Right lobe of liver (tissue), 6 donors: ENCODE data around the gene APOBEC3B. TPM values are rescaled to one million over a fixed set of nuclear protein-coding genes. Genes with fewer than 3 reads are reported as not detected.
"Not testable (repeated sequence)": the region's sequence is repeated elsewhere in the genome, so short reads cannot be mapped to it uniquely, and the experiment has no call there.

Experiments used
- ATAC-seq, 4 donors: fragments of 200-7000 bp; cut with Tn5 transposase; one replicate each; pipeline ENCODE4 v1.9.1; 2020; ENCODE audit warnings: mild to moderate bottlenecking in 4 of 4, moderate library complexity in 4 of 4
- DNase-seq, 3 donors: peaks; one replicate each; pipeline ENCODE4 v3.0.0-alpha.2; 2020
- H3K27ac ChIP-seq, 3 donors: fragments of 200-600 bp; one replicate each; pipeline ENCODE4 v1.8.0; 2022
- H3K27me3 ChIP-seq, 2 donors: fragments of 200-600 bp; one replicate each; pipeline ENCODE4 v1.8.0; 2022
- H3K36me3 ChIP-seq, 4 donors: fragments of 200-600 bp; sonication (generic) in 1 of 4; one replicate each; pipeline versions ENCODE4 v1.5.1 to v1.8.0; 2017 to 2022; ENCODE audit warnings: control low read depth in 1 of 4
- H3K4me1 ChIP-seq, 4 donors: fragments of 200-600 bp; sonication (generic) in 1 of 4; one replicate each; pipeline versions ENCODE4 v1.5.1 to v1.8.0; 2017 to 2022; ENCODE audit warnings: control low read depth in 1 of 4
- H3K4me3 ChIP-seq, 3 donors: fragments of 200-600 bp; one replicate each; pipeline ENCODE4 v1.8.0; 2022
- H3K9me3 ChIP-seq, 4 donors: fragments of 200-600 bp; sonication (generic) in 1 of 4; one replicate each; pipeline versions ENCODE4 v1.5.1 to v1.8.0; 2017 to 2022; ENCODE audit warnings: control low read depth in 1 of 4
- POLR2A ChIP-seq: fragments of 450-650 bp; IDR thresholded peaks from one replicate; pipeline ENCODE4 v1.6.1; 2017; ENCODE audit warnings: antibody characterized with exemption, mild to moderate bottlenecking
- WGBS: methylation state at CpG from one replicate; pipeline ENCODE4 v1.1.6; 2018; ENCODE audit warnings: low coverage, low lambda C conversion rate; ENCODE audit not compliant: insufficient coverage; ENCODE audit errors: missing lambda C conversion rate; 5-methylcytosine and 5-hydroxymethylcytosine counted together
- intact Hi-C, 2 donors: fragments of 100-400 bp; cut with DNase I; formaldehyde crosslinking; loops; one replicate each; pipeline versions ENCODE4 v1.11.2 to v1.14.1; 2022
- total RNA-seq, 6 experiments: library from RNA; depleted of rRNA in 2 of 6; stranded (reverse); fragments of >200 nt in 2 of 6; fragmentation: NEBNext Ultra II Directional in 3 of 6; extraction: Animal tissue kit (Norgen Biotek cat#: 25700) in 3 of 6; gene quantifications; one replicate each; pipeline versions ENCODE4 v1.1.0 to v1.2.4, GENCODE V29; 2016 to 2023
- TF ChIP-seq, protein P1 (sequence below), 4 donors: fragments of 200-600 bp in 3 of 4; fragments of 450-650 bp in 1 of 4; IDR thresholded peaks; one replicate each; pipeline versions ENCODE4 v1.5.1 to v1.8.0; 2016 to 2022; ENCODE audit warnings: antibody characterized with exemption in 4 of 4, mild to moderate bottlenecking in 2 of 4
- donor health status: DM: no; HTN: yes; CAD: no.
- donor health status: DM: no; HTN: no; CAD: no.
- donor health status: DM: no; HTN: no; CAD: no.
- donor health status: DM: no; HTN: yes; CAD: no.
- donor health status: DM: no; HTN: yes; CAD: no.

APOBEC3B gene
- total RNA-seq, 6 experiments from 2014 or later, result 0.61 to 1.6 (median 1.1) TPM

DNA sequence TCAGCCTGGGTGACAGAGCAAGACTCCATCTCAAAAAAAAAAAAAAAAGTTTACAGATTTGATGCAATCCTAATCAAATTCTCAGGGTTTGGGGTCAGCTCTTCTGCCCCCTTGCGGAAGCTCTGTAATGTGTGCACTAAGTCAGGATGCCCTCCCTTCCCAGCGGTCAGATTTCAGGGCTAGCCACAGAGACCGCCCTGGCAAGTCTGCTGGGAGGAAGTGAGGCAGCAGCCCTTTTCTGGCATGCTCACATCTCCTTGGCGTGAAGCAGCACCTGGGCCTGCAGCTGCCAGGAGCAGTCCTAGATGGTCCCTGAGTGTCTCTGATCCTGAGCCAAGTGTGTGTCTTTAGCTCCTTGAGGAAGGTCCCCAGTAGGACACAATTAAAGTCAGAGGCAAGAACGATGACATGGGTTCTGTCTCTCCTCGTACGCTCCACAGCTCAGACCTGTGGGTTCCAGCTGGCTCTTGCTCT is 21.1 kb downstream of the APOBEC3B start:
- WGBS, result 35% methylated on average over 3 of the region's 7 CpGs
- Histone ChIP-seq H3K9me3 (no peaks in the 10 kb centered on the region), H3K4me3 (no peak overlapping the region), H3K4me1 (no peaks in the 10 kb centered on the region), H3K27ac (no peak overlapping the region), H3K36me3 (no peaks in the 10 kb centered on the region), H3K27me3 (no peaks in the 10 kb centered on the region)
- ATAC-seq (peak; percentile 94 to 98 (median 96)), DNase-seq (peak; percentile 63 to 70 (median 64))
- TF ChIP-seq POLR2A, result no peak
- TF ChIP-seq, protein P1, sequence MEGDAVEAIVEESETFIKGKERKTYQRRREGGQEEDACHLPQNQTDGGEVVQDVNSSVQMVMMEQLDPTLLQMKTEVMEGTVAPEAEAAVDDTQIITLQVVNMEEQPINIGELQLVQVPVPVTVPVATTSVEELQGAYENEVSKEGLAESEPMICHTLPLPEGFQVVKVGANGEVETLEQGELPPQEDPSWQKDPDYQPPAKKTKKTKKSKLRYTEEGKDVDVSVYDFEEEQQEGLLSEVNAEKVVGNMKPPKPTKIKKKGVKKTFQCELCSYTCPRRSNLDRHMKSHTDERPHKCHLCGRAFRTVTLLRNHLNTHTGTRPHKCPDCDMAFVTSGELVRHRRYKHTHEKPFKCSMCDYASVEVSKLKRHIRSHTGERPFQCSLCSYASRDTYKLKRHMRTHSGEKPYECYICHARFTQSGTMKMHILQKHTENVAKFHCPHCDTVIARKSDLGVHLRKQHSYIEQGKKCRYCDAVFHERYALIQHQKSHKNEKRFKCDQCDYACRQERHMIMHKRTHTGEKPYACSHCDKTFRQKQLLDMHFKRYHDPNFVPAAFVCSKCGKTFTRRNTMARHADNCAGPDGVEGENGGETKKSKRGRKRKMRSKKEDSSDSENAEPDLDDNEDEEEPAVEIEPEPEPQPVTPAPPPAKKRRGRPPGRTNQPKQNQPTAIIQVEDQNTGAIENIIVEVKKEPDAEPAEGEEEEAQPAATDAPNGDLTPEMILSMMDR (IDR thresholded peaks at IDR 0.05), result peak; percentile 58 to 72 (median 64)
- intact Hi-C loops, result loop anchor here in 1 of 2 donors (5.0 kb wide), 1 partner anchor 136 kb away; no protein-coding TSS in a partner anchor

DNA sequence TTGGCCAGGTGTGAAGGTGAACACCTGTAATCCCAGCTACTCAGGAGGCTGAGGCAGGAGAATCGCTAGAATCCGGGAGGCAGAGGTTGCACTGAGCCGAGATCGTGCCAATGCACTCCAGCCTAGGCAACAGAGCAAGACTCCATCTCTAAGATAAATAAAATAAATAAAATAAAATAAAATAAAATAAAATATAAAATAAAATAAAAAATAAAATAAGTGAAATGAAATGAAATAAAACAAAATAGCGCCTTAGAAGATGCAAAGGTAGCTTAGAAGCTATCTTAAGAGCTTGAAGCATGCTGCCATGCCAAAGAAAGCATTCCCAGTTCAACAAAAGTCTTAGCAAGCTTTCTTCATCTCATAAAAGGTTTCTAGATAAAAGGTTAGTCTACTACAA is 25.0 kb downstream of the APOBEC3B start:
- Histone ChIP-seq H3K36me3 (no peaks in the 10 kb centered on the region), H3K4me1 (no peaks in the 10 kb centered on the region), H3K27me3 (no peaks in the 10 kb centered on the region), H3K9me3 (no peaks in the 10 kb centered on the region), H3K4me3 (no peak overlapping the region), H3K27ac (no peak overlapping the region)
- WGBS, result 86% methylated on average over 4 of the region's 5 CpGs
- intact Hi-C loops, result loop anchor here in 1 of 2 donors (5.0 kb wide), 1 partner anchor 115 kb away; no protein-coding TSS in a partner anchor
- DNase-seq (no peak), ATAC-seq (no peak)
- no peak for TF ChIP-seq POLR2A
- TF ChIP-seq, protein P1 (IDR thresholded peaks at IDR 0.05), result no peak

DNA sequence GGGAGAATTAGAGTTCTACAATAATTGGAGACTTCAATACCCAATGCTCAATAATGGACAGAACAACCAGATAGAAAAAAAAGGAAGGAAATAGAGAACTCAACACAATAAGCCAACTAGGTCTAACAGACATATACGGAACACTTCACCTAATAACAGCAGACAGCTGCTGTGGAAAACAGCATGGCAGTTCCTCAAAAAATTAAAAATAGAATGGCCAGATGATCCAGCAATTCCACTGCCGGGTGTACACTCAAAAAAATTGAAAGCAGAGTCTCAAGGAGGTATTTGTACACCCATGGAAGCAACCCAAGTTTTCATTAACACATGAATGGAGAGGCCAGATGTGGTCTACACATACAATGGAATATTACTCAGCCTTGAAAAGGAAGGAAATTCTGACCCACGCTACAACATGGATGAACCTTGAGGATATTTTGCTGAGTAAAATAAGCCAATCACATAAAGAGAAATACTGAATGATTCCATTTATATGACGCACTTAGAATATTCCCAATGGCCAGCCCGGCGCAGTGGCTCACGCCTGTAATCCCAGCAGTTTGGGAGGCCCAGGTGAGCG is 26.2 kb downstream of the APOBEC3B start:
- H3K27ac ChIP-seq, H3K4me3 ChIP-seq, H3K36me3 ChIP-seq, ATAC-seq, H3K27me3 ChIP-seq, DNase-seq, H3K4me1 ChIP-seq, H3K9me3 ChIP-seq: not testable (repeated sequence)
- 85% methylated on average over 7 of the region's 8 CpGs for WGBS
- intact Hi-C loops, result loop anchor here in 1 of 2 donors (5.0 kb wide), 1 partner anchor 114 kb away; no protein-coding TSS in a partner anchor

DNA sequence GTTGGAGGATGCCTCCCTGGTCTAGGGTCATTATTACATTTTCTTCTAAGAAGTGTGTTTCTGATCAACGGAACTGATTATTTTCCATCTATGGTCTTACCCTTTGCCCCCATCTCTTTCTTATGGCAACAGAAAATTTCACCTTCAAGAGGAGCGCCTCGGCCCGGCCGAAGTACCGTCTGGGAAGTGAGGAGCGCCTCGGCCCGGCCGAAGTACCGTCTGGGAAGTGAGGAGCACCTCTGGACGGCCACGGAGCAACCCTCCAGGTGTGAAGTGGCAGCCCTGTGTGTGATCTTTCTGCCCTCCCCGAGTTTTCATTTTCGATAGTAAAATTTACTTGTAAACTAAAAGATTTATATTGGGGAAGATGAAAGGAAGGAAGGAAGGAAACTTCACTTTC is 28.8 kb downstream of the APOBEC3B start:
- Histone ChIP-seq H3K27me3 (no peaks in the 10 kb centered on the region), H3K9me3 (no peaks in the 10 kb centered on the region), H3K36me3 (no peaks in the 10 kb centered on the region), H3K27ac (no peak overlapping the region), H3K4me1 (no peaks in the 10 kb centered on the region), H3K4me3 (no peak overlapping the region)
- ATAC-seq (no peak), DNase-seq (no peak)
- 42% methylated on average over 9 of the region's 15 CpGs for WGBS
- TF ChIP-seq, protein P1 (IDR thresholded peaks at IDR 0.05), result no peak
- no peak for TF ChIP-seq POLR2A
- intact Hi-C loops, result no loop called here
